GM12878 (cell line): ENCODE results near the gene BEST2.

Experiments used
- CTCF ChIP-seq, 3 experiments: IDR thresholded peaks in 2 of 3; conservative IDR thresholded peaks in 1 of 3; 2 replicates each; pipeline ENCODE4 v1.5.1; 2011; ENCODE audit warnings: low read depth in 3 of 3, low read length in 3 of 3, mild to moderate bottlenecking in 3 of 3, control low read depth in 2 of 3, moderate library complexity in 2 of 3, inconsistent platforms in 1 of 3, mixed read lengths in 1 of 3; ENCODE audit not compliant: control insufficient read depth in 2 of 3, insufficient read depth in 1 of 3; ENCODE audit errors: extremely low read depth in 1 of 3
- MYC ChIP-seq: IDR thresholded peaks from 2 replicates; pipeline ENCODE4 v1.6.1; 2011; ENCODE audit warnings: mild to moderate bottlenecking, low read length, moderate library complexity, inconsistent platforms; ENCODE audit not compliant: insufficient read depth, insufficient replicate concordance, insufficient read length, severe bottlenecking
- SMC3 ChIP-seq: IDR thresholded peaks from 2 replicates; pipeline ENCODE4 v1.6.1; 2011; ENCODE audit warnings: low read length, improper control_type of control experiment, borderline replicate concordance
- USF2 ChIP-seq: IDR thresholded peaks from 2 replicates; pipeline ENCODE4 v1.6.1; 2011; ENCODE audit warnings: low read depth, low read length, improper control_type of control experiment, borderline replicate concordance
- ZSCAN29 ChIP-seq: fragments of 450-650 bp; IDR thresholded peaks from 2 replicates; pipeline ENCODE4 v1.6.1; 2017; ENCODE audit warnings: mild to moderate bottlenecking, moderate library complexity

- TF ChIP-seq ZSCAN29 (no peak), USF2 (no peak), CTCF (IDR thresholded peaks at IDR 0.05 in 2 of 3, conservative IDR thresholded peaks at IDR 0.05 in 1 of 3; ENCODE audit: control insufficient read depth in 2 of 3, extremely low read depth in 1 of 3, insufficient read depth in 1 of 3, low read depth in 3 of 3, low read length in 3 of 3) (peak; percentile 90 to 98 (median 95)), MYC (no peak), SMC3 (peak; percentile 91)
Observed at GRCh38 chr19:12777217-12778016, 25.8 kb downstream of the BEST2 start.
